Mesenteric fat pad (tissue), 1 donor: ENCODE results near the gene SNPH. TPM values are rescaled to one million over a fixed set of nuclear protein-coding genes. Genes with fewer than 3 reads are reported as not detected.

Source experiments
- DNase-seq: peaks from one replicate; pipeline ENCODE4 v3.0.0-alpha.2; 2020; ENCODE audit warnings: low spot score
- total RNA-seq: library from RNA; stranded (reverse); fragmentation: NEBNext Ultra II Directional; extraction: Animal tissue kit (Norgen Biotek cat#: 25700); gene quantifications from one replicate; pipeline ENCODE4 v1.2.1, GENCODE V29; 2021
- donor health status: DM: yes; HTN: yes; CAD: no.

The SNPH gene
- total RNA-seq, 1 donor from 2014 or later, result 4.9 TPM

GRCh38 chr20:1286267-1287024, 20.4 kb downstream of the SNPH start:
- DNase-seq, result peak; percentile 47

GRCh38 chr20:1287306-1287705, 21.2 kb downstream of the SNPH start:
- DNase-seq, result no peak

DNA sequence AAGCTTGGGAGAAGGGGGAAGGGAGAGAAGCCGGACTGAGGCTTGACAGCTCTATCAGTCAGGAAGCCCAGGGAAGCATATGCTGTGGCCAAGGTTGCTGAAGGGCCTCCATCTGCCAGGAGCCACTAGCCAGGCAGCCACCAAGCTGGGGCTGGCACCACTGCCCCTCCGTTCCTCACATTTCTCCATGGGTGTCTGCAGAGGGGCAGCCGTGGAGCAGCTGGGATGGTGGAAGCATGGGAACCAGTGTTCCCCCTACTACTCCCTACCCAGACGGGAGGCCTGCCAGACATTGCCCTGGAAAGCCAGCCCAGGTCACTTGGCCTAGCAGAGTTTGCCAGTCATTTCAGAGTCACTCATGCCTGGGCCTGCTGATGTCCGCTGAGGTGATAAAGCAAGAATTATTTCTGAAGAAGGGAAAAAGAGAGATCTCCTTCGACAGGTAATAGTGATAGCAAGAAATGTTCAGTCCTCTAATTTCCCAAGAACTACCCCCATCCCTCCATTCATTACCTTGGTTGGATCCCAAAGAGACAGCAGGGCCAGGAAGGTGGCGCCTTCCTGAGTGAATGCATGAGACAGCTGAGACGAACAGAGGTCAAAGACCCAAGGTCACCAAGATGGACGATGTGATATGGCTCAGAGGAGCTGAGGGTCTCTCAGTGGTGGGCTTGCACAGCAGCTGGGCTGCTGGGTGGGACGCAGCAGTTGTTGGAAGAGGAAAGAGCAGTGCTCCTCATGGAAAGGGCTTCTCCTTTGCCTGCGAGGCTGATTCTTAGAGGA, 21.9 kb downstream of the SNPH start:
- peak; percentile 77 for DNase-seq

DNA sequence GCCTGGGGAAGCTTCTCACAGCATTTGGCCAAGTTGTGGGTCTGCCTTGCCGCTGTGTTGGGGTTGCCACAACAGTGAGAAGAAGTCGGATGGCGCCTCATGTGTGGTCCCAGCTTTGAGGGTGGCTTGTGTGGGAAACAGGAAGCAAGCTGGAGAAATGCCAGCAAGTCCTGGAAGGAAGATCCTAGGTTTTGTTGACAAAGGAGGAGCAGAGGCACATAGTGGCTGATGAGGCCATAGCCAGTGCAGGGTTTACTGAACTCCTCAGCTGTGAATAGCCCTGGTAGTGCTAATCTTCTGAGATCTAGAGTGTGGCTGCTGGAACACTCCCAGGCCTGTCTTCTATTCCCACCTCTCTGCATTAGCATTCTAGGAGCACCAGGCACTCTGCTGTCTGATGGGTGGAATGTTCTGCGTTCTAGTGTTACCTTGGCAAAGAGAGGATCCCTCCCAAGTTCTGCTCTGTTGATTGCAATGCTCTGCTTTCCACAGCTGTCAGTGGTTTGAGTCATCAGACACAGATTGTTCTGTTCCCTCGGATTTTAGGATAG, 25.2 kb downstream of the SNPH start:
- DNase-seq, result no peak

GRCh38 chr20:1292620-1293019, 26.5 kb downstream of the SNPH start:
- DNase-seq, result no peak

DNA sequence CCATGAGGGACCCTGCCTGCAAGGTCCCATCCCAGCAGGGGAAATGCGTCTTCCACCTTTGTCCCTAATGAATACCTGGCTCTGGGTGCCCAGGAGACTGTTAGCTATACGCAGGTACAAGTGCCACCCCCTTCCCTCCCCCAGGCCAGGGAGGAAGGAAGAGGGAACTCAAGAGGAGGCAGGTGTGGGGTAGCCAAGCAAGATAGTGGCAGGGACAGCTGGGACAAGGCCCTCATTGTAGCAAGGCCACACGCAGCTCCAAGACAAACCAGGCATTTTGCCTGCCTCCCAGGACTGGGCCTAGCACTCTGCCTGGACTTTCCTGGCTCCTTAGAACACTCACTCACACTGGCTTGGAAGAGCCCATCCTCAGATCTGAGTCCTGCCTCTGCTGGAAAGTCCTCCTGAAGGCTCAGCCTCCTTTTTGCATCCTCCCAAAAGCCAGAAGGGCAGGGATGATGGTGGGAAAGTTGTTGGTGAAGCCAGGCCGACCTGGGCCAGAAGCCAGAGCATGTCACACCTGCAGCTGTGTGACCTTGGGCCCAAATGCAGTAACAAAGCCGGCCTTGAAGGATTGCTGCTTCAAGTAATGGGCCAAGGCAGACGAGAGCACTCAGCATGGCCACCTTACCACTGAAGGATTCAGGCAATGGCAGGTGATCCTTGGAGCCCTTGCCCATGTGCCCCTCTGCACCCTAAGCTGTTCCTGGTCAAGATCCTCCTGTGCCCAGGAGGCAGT, 27.7 kb downstream of the SNPH start:
- DNase-seq, result peak; percentile 74

DNA sequence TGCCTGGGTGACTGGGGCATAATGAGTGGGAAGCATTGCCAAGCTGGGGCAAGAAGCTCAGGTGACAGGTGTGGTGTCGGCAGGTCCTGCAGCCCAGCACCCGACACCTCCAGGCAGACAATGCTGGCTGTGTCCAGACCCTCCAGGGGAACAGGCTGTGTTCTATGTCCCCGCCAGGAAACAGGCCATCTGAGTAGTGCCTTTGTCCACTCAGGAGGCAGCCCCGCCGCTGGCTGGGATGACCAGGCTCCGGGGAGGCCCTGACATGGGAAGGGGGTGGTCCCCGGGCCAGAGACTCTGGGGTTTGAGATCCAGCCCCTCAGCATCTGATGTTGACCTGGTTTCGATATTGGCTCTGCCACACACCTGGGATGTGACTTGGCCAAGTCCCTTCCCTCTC, 28.4 kb downstream of the SNPH start:
- peak; percentile 83 for DNase-seq

DNA sequence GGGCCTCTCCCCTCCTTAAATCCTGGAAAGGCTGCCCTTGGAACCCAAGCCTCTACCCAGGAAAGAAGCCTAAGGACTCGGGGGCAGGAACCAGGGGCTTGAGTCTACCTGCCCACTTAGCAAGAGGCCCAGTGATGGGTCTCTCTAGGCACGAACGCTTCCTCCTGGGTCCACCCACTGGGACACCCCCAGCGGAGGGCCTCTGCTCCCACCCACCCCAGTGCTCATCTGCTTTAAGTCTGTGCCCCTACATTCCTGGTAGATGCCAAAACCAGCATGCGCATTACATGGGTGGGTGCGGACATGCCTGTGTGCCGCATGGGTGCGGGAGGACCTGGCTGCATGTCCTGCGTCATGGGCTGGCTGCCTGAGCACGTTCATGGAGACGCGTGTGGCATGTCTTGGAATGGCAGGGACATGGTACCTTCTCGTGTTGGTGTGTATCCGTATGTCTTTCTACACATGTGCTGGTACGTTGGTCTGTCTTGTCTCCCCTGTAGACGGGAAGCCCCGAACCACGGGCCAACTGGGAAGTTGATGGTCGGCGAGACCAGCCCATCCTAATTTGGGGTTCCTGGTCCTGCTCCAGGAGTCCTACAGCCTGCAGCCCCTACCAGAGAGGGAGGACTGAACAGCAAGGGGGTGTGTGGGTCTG, 29.3 kb downstream of the SNPH start:
- DNase-seq, result peak; percentile 77

- peak; percentile 28 for DNase-seq
Measured at GRCh38 chr20:1296117-1296610, 30.1 kb downstream of the SNPH start.

DNA sequence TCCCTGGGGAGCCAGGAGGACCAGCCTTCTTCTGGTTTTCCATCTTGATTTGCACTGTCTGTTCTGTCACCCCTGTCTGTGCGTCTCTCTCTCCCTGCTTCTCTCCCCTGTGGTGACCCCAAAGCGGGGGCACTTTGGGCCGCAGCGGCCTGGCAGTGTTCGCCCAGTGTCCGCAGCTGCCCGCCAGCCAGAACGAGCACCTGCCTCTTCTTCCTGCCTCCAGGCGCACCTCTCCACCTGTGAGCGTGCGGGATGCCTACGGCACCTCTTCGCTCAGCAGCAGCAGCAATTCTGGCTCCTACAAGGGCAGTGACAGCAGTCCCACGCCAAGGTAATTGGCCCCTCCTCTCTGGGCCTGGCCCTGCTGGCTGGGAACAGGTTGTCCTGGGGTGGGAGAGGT, 30.8 kb downstream of the SNPH start:
- DNase-seq, result no peak

- no peak for DNase-seq
Measured at GRCh38 chr20:1297486-1297885, 31.4 kb downstream of the SNPH start.

- DNase-seq, result no peak
Measured at GRCh38 chr20:1298166-1298565, 32.1 kb downstream of the SNPH start.

- no peak for DNase-seq
Measured at GRCh38 chr20:1298888-1299511, 32.9 kb downstream of the SNPH start.

GRCh38 chr20:1299522-1299921, 33.4 kb downstream of the SNPH start:
- no peak for DNase-seq

GRCh38 chr20:1300083-1300840, 34.2 kb downstream of the SNPH start:
- no peak for DNase-seq

DNA sequence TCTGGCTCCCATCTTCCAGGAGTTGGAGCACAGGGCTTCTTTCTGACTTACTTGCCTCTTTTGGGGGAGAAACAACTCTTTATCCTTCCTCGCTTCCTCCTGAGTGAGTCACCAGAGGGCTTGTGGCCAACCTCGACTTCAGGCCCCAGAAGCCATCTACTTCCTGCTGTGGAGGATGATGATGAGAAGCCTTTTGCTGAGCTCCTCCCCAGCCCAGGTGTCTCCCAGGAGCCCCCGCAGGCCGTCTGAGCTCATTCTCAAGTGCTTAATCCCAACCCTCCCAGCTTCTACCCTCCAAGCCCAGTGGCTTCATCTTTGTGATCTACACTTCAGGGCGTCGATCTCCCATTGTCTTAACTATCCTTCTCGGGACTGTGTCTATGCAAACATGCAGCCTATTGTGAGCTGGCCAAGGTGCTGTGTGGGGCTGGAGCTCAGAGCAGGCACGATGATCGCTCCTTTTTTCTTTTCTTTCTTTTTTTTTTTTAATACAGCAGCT, 35.0 kb downstream of the SNPH start:
- DNase-seq, result no peak

DNA sequence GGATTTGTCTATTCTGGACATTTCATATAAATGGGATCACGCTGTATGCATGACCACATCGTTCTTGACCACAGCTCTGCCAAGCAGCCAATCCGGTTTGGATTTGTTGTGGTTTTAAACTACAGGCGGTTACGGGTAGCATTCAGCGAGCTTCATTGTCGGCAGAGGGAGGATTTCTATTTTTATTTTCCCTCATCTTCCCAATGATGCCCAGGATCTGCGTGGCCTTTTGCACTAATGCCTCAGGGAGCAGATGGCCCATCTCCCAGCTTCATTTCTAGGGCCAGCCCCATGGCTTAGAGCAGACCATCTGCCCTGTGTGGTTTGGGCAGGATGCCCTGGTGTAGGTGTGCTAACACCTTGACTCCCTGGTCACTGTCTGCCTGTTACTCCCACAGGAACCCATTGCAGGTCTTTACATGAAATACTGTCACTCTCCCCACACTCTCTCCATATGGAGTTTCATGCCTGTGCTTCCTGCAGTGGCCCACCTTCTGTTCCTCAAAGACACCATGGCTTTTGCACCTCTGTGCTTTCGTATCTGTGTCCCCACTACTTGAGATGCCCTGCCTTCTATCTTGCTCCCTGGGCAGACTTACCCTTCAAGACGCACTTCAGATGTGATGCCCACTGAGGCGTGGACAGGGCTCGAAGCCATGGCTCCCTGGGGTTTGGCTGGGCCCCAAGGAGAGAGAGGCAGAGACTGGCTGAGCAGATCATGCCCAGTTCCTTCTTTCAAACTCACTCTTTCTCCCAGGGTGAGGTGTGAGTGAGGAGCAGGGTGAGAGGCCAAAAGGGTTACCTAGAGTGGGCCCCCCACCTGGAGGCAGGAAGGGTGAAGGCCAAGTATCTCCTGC, 36.8 kb downstream of the SNPH start:
- no peak for DNase-seq

DNA sequence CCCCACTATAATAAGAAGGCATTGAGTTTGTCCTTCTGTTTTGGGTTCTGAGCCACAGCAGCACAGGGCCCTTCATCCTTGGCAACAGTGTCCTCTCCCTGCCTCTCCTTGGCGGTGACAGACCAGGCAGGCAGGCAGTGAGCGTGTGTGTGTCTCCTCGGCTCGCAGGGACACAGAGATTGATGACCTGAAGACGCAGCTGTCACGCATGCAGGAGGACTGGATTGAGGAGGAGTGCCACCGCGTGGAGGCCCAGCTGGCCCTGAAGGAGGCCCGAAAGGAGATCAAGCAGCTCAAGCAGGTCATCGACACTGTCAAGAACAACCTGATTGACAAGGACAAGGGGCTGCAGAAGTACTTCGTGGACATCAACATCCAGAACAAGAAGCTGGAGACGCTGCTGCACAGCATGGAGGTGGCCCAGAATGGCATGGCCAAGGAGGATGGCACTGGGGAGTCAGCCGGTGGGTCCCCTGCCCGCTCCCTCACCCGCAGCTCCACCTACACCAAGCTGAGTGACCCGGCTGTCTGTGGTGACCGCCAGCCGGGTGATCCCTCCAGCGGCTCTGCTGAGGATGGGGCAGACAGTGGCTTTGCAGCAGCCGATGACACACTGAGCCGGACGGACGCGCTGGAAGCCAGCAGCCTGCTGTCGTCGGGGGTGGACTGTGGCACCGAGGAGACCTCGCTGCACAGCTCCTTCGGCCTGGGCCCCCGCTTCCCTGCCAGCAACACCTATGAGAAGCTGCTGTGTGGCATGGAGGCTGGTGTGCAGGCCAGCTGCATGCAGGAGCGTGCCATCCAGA, 38.8 kb downstream of the SNPH start:
- DNase-seq, result no peak
